ENCODE results near the gene ULK4.

Gene ULK4

GRCh38 chr3:41746215-41746614 lies 215.7 kb downstream of the ULK4 start:
- Histone ChIP-seq H3K4me3 (ENCODE audit: low read length, poor library complexity, severe bottlenecking) (no peak overlapping the region), H3K9me3 (ENCODE audit: insufficient read depth, low read depth, low read length) (no peaks in the 10 kb centered on the region), H4K20me1 (ENCODE audit: insufficient read depth, low read length, poor library complexity, severe bottlenecking) (no peaks in the 10 kb centered on the region), H3K36me3 (ENCODE audit: insufficient read depth, low read length) (no peaks in the 10 kb centered on the region), H3K9me2 (replicated peaks; ENCODE audit: low read depth, low read length) (no peaks in the 10 kb centered on the region), H3K9ac (ENCODE audit: low read depth, low read length, poor library complexity, severe bottlenecking) (no peak overlapping the region), H3K27me3 (ENCODE audit: insufficient read depth, low read length, poor library complexity, severe bottlenecking) (no peaks in the 10 kb centered on the region), H2AFZ (ENCODE audit: low read length) (no peak overlapping the region), H3K79me2 (ENCODE audit: insufficient read depth, low read length) (no peaks in the 10 kb centered on the region), H3F3A (ENCODE audit: low read depth) (no peaks in the 10 kb centered on the region), H3K4me2 (ENCODE audit: low read depth, low read length, poor library complexity, severe bottlenecking) (no peak overlapping the region), H3K4me1 (ENCODE audit: insufficient read depth, low read length, poor library complexity, severe bottlenecking) (no peaks in the 10 kb centered on the region)
- TF ChIP-seq EZH2phosphoT487 (IDR thresholded peaks at IDR 0.05; ENCODE audit: borderline replicate concordance), result no peak
- no peak for TF ChIP-seq CTCF (conservative IDR thresholded peaks at IDR 0.05; ENCODE audit: low read length)

GRCh38 chr3:41742121-41742520 lies 219.8 kb downstream of the ULK4 start:
- Histone ChIP-seq H3K27me3 (ENCODE audit: insufficient read depth, low read length, poor library complexity, severe bottlenecking) (no peaks in the 10 kb centered on the region), H3K4me2 (ENCODE audit: low read depth, low read length, poor library complexity, severe bottlenecking) (no peak overlapping the region), H3K4me3 (ENCODE audit: low read length, poor library complexity, severe bottlenecking) (no peak overlapping the region), H2AFZ (ENCODE audit: low read length) (no peak overlapping the region), H3K9ac (ENCODE audit: low read depth, low read length, poor library complexity, severe bottlenecking) (no peak overlapping the region), H3K79me2 (ENCODE audit: insufficient read depth, low read length) (no peaks in the 10 kb centered on the region), H3K36me3 (ENCODE audit: insufficient read depth, low read length) (no peaks in the 10 kb centered on the region), H3F3A (ENCODE audit: low read depth) (no peaks in the 10 kb centered on the region), H3K9me2 (replicated peaks; ENCODE audit: low read depth, low read length) (no peaks in the 10 kb centered on the region), H3K9me3 (ENCODE audit: insufficient read depth, low read depth, low read length) (no peaks in the 10 kb centered on the region), H4K20me1 (ENCODE audit: insufficient read depth, low read length, poor library complexity, severe bottlenecking) (no peaks in the 10 kb centered on the region), H3K4me1 (ENCODE audit: insufficient read depth, low read length, poor library complexity, severe bottlenecking) (no peaks in the 10 kb centered on the region)
- TF ChIP-seq CTCF (conservative IDR thresholded peaks at IDR 0.05; ENCODE audit: low read length) (no peak), EZH2phosphoT487 (IDR thresholded peaks at IDR 0.05; ENCODE audit: borderline replicate concordance) (no peak)

- no peaks in the 10 kb centered on the region for H3K27me3 ChIP-seq (ENCODE audit: insufficient read depth, low read length, poor library complexity, severe bottlenecking)
- H3K4me2 ChIP-seq (ENCODE audit: low read depth, low read length, poor library complexity, severe bottlenecking), result no peak overlapping the region
- H4K20me1 ChIP-seq (ENCODE audit: insufficient read depth, low read length, poor library complexity, severe bottlenecking), result no peaks in the 10 kb centered on the region
- H3K9me2 ChIP-seq (replicated peaks; ENCODE audit: low read depth, low read length), result no peaks in the 10 kb centered on the region
- no peaks in the 10 kb centered on the region for H3K4me1 ChIP-seq (ENCODE audit: insufficient read depth, low read length, poor library complexity, severe bottlenecking)
- no peak overlapping the region for H3K4me3 ChIP-seq (ENCODE audit: low read length, poor library complexity, severe bottlenecking)
- H3K36me3 ChIP-seq (ENCODE audit: insufficient read depth, low read length), result no peaks in the 10 kb centered on the region
- no peak overlapping the region for H3K9ac ChIP-seq (ENCODE audit: low read depth, low read length, poor library complexity, severe bottlenecking)
- TF ChIP-seq CTCF (conservative IDR thresholded peaks at IDR 0.05; ENCODE audit: low read length), result no peak
- TF ChIP-seq EZH2phosphoT487 (IDR thresholded peaks at IDR 0.05; ENCODE audit: borderline replicate concordance), result no peak
- H3F3A ChIP-seq (ENCODE audit: low read depth), result no peaks in the 10 kb centered on the region
- no peaks in the 10 kb centered on the region for H3K9me3 ChIP-seq (ENCODE audit: insufficient read depth, low read depth, low read length)
- no peak overlapping the region for H2AFZ ChIP-seq (ENCODE audit: low read length)
- H3K79me2 ChIP-seq (ENCODE audit: insufficient read depth, low read length), result no peaks in the 10 kb centered on the region
These were observed 221.5 kb downstream of the ULK4 start for GRCh38 chr3:41740374-41740886.
